Myocyte (in vitro differentiated cells): ENCODE measurements around the gene ZNF445. TPM values are rescaled to one million over a fixed set of nuclear protein-coding genes. Genes with fewer than 3 reads are reported as not detected.
"Not testable (repeated sequence)": the region's sequence is repeated elsewhere in the genome, so short reads cannot be mapped to it uniquely, and the experiment has no call there.

ENCODE experiments used
- DNase-seq: peaks from one replicate; pipeline ENCODE4 v3.0.0-alpha.2; 2012; ENCODE audit warnings: low read depth
- total RNA-seq: library from RNA; depleted of rRNA; stranded (reverse); fragments of >200 nt; gene quantifications from 2 replicates; pipeline ENCODE4 v1.2.3, GENCODE V29; 2014

The ZNF445 gene
- total RNA-seq, 1 donor from 2014 or later = 10.4 TPM

DNA sequence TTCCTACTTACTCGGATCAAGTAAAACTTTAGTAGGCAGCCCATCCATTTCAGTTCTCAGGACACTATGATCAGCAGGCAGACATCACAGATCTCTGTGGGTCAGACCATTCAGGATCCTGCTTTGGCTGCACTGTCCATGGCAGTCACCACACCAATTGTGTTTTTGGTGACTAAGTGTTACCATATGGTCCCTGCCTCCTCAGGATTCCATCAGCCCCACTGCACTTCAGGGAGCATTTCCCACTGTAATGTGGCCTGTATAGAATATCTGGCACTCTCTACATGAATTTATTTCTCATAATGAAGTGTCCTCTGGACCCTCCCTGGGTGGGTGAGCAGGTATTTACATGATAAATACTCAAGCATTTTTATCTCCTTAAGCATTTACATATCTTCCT, 41.3 kb downstream of the ZNF445 start:
- DNase-seq = no peak

DNA sequence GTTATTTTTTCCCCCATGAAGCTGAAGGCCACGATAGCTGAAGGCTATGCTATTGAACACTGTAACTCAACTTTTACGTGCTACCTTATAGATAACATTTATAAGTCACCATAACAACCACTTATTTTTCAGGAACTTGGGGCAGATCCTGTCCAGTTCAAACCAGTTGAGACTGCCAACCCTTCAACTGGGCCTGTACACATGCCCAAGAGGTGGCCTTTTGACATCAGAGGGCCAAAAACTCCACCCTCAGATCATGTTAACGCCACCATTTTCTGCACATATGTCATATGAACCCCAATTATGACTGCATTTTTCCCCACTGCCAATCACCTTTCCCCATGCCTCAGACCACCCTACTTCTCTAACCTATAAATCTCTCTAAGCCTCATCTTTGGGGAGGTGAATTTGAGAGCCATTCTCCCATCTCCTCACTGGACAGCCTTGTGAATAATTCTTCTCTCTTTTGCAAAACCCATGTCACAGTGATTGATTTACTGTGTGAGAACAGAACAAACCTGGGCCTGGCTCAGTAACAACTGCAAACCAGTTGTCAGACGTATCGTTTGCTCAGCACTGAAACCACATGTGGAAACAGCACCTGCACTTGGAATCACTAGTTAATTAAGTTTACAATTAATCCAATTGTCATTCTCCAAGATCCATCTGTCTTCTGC, 42.5 kb downstream of the ZNF445 start:
- no peak for DNase-seq

DNA sequence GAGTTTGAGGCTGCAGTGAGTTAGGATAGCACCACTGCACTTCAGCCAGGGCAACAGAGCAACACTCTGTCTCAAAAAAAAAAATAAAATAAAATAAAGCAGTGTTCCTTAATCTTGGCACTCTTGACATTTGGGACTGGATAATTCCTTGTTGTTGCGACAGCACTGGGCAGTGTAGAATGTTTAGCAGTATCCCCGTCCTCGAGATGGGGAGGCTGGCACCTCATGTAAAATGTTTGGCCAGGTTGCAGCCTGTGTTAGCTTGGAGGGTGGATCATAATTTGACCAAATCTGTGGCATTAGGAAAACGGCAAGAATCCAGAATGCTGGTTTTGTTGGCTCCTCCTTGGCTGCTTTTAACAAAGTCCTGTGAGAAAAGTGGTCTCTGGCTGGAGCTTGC, 47.0 kb downstream of the ZNF445 start:
- DNase-seq = no peak

DNA sequence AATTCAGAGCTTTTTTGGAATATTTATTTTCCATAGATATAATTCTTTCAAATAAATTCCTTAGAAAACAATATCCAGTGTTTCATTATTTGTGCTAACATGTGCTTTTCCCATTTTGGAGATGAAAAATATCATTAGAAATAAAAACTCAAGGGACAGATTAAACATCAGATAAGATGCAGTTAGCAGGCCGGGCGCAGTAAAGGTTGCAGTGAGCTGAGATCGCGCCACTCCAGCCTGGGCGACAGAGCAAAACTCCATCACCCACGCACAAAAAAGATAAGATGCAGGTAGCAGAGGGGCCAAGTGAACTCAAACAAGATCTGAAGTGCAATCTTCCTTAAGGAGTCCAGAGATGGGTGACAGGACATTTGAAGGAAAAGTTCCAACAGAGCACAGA, 48.0 kb downstream of the ZNF445 start:
- DNase-seq = no peak

DNA sequence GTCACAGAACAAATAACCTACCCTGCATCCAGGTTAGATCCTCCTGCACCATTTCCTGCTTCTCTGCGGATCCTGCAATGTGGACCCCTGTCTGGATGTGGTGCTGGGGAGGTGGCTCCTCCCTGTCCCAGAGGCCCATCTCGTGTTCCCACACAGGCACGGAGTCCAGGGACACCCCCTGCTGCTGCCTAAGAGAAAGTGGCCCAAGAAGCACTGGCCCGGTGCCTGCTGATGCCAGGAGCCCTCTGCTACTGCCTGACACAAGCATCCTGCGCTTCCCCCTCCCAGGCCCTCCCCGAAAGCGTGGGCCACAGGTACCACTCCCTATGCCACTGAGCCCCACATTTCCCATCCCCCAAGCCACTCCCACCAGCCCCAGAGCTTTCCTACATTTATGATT, 48.6 kb downstream of the ZNF445 start:
- no peak for DNase-seq

DNA sequence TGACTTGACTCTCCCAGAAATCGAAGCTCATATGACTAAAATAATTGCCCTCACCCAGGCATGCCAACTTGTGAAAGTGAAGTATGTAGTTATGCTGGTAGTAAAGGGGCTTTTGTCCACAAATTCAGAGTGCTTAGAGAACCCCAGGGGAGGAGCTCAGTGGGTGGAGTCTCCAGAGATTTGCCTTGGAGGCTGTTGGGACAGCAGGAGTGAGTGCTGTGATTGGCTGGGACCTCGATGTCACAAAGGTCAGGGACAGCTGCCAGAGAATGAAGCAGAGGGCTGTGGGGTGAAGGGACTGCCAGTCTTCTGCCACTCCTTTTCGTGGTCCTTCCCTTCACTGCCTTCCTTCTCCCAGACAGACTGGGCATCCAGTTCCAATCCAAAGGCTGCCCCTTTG, 49.8 kb downstream of the ZNF445 start:
- no peak for DNase-seq

DNA sequence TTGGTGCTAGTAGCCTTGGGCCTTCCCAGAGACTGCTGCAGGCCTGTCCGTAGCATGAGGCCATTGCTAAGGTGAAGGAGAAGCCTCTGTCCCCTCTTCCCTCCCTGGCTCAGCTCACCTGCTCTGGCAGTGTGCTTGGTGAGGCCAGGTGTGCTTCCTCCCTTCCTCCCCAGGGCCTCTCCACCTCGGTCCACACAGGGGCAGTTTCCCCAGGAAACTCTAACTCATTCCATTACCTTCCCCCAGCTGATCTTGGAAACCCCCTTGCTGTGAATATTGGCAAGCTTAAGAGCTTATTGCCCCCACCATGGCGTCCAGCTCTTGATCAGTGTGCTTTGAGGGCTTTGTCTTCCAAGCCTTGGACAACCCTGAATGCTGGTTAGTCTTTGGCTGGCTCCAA, 52.7 kb downstream of the ZNF445 start:
- no peak for DNase-seq

DNA sequence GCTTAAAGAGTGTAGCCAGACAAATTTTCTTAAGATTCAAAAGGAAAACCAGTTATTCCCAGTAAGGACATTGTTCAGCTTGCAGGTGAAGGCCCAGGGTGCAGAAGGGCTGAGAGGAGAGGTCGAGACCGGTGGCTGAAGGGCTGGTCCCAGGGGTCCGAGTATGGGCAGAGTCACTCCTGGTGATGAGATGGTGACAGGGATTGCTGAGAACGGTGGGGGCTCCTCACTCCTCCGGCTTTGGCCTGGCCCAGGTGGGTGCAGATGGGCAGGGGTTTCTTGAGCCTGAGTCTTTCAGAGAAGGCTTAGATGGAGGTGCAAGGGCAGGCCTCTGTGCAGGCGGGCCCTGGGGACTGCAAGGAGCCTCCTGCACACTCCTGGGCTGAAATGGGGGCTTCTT, 56.2 kb downstream of the ZNF445 start:
- no peak for DNase-seq

DNA sequence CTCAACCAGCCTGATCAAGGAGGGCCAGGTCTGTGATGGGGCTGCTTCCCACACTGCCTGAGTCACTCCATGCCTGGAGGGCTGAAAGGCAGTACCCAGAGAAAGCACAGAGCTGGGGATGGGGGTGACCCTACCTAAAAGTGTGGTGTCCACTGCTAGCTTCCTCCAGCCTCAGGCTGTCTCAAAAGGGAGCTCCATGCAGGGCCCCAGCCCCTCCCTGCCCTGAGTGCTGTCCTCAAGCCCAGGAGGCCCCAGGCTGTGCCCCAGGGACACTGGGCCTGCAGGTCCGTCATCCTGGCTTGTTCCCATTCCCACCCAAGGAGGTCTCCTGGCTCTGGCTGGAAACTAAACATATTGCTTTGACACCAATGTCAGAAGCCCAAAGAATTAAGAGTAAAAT, 56.8 kb downstream of the ZNF445 start:
- no peak for DNase-seq

DNA sequence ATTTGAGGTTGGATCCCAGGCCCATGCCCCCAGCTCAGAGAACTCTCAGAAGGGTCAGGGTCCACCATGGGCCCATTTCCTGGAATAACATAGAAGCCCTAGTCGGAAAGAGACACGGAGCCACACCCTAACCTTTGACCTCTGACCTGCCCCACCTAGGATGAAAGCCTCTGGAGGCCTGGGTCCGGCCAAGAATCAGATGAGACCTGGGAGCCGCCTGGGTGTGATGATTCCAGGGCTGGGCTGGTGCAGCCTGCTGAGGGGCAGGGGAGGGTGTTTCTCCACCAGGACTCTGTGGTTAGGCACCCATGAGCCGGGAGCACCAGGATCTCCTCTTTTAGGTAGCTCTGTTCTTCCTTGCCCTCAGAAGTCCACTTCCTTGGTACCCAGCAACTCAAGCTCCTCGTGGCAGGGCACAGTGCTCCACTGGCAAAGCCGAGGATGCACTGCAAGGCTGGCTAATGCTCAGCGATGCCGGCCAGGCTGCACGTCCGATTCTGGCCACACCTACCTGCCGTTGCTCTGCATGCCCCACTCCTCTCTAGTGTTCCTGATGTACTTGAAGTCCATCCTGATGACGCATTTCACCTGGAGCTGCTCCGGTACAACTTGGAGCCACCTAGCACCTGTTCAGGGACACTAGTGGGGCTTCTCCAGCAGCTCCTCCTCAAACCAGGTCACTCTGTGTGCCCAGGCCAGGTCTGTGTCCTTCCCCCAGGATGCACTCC, 57.4 kb downstream of the ZNF445 start:
- no peak for DNase-seq

DNA sequence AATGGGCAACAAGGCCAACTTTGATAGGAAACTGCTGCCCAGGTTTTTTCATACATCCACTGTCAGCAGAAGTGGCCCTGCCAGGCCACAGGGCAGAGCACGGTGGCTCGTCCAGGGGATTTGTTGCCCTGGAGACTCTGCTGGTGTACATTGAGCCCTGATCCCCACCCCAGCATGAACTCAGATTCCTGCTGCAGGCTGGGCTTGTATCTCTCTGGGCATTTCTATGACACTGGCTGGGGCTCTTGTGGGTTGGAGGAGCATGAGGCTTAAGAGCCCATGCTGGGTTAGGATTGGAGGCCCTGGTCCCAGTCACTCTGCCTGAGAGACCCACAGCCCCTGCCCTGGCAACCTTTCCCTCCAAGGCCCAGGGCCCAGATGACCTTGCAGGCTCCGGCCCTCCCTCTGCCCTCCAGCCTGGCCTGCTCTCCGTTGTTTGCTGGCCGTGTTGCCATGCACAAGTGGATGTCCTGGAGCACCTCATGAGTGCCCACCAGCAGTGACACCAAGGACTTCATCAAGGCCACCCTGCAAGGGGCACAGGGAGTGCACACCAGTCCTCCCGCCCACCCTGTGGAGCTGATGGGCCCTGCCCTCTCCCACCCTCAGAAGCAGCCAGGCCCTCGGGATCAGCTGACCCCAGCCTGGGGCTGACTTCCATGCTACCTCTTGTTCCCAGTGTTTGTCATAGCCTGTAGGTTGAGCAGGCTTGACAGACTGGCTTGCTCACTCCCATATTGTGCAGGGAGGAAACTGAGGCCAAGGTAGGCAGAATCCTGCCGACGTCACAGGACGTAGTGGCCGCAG, 58.2 kb downstream of the ZNF445 start:
- no peak for DNase-seq

DNA sequence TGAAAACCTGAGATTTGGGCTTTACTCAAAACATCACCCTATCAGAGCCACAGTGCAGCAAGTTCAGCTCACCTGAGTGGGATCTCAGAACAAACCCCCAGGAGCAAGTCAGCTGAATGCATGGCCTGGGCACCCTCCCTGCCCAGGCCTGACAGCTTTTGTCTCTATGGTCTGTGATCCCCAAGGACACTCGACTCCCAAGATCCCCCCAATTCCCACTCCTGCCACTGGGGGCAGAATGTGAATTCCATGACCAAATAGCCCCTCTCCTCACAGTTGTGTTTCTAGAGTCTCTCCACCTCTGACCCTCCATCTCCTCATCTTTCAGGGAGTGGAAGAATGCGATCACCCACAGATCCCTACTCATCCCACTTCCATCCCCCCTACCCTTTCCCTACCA, 58.9 kb downstream of the ZNF445 start:
- no peak for DNase-seq

DNA sequence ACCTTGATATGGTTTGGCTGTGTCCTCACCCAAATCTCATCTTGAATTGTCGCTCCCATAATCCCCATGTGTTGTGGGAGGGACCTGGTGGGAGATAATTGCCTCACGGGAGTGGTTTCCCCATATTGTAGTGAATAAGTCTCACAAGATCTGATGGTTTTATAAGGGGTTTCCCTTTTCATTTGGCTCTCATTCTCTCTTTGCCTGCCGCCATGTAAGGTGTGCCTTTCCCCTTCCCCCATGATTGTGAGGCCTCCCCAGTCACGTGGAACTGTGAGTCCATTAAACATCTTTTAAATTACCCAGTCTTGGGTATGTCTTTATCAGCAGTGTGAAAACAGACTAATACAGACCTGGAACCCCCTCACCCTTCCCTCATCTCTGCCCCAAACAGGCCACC, 59.4 kb downstream of the ZNF445 start:
- DNase-seq = not testable (repeated sequence)

DNA sequence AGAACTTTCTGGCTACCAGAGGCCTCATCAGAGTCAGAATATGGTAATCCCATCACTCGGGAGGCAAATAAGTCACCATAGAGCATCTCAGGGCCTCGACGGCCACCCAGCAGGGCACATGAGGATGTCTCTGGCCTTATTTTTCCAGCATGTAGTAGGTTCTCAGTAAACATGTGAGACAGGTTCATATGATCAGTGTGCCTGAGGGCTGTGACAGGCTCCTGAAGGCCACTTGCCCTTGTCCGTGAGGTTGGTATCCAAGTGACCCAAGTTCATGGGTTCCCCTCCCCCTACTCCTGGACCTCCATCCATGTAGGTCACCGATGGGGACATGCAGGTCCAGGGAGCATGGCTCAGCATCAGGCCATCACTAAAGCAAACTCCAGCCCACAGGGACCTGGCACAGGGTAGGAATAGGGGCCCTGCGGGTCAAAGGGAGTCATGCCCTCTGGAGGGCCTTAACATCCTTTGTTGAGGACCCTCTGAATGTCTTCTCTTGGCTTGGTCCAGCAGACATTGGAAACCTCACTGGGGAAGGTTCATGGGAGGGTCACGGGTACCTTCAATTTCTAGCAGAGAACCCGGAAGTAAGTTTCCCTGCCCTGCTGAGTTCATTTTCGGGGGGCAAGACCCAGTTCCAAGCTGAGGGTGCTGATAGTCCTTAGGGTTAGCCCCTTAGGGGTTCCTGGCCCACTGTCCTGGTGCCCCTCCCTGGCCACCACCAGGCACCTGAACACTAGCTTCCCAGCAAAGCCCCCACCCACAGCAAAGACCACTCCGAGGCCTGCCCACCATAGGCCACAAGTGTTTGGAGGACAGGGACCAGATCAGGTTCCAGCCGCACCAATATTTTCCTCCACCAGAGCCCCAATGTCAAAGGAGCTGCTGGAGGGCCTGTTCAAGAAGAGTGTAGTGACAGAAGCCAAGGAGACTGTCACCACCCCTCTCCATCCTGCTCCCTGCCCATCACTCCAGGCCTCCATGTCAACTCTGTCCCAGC, 61.1 kb downstream of the ZNF445 start:
- DNase-seq = no peak

DNA sequence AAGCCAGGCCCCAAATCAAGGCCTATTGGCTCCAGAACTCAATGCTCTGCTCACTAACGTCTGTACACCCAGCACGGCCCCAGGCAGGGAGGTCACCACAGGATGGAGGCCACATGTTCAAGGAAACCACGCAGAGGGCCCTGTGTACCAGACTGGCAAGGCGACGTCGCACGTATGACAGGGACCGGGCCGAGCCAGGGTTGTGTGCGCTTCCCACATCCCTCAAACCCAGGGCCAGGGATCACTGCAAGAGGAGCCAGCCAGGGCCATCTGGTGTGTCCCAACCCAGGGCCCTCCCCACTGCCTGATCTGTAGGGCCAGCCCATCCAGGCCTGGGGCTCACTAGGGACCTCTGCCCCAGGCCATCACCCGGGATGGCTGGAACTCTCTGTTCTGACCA, 62.0 kb downstream of the ZNF445 start:
- DNase-seq = no peak

DNA sequence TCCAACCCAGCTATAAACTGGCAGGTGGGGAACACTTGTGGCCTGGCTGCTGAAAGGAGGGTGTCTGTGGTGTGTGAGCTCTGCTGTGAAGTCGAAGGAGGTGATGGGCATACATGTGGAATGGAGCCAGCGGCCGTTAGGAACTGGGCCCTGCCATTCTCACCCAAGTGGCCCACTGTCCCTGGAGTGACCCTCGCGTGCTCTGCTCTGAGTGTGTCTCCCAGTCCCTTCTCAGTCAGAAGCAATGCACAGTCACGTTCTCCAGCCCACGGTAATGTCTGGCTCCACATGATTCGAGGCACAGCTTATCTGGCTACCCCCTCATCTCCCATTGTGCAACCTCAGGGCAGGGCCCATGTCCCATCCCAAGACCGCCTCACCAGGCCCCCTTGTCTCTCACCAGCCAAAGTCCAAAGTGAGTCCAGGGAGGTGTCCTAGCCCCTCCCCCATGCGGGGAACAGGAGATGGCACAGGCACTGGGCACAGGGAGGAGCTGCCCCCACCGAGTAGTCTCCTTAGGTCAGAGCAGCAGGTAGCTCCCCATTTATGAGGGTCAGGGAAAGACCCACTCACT, 62.9 kb downstream of the ZNF445 start:
- DNase-seq = no peak

DNA sequence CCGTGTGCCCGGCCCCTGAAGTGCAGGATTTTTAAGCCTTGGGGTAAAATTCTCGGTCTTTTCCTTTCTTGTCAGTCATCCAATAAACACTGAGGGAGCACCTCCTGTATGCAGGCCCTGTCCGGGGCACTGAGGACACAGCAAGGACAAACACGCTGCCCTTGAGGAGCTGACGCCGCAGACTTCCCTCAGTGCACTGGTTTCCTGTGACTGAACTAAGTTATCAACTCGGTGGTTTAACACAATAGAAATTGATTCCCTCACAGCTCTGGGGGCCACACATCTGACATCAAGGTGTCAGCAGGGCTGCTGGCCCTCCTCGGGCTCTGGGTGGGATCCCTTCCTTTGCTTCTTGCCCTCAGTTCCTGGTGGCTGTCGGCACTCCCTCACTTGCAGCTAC, 65.1 kb downstream of the ZNF445 start:
- DNase-seq = no peak

DNA sequence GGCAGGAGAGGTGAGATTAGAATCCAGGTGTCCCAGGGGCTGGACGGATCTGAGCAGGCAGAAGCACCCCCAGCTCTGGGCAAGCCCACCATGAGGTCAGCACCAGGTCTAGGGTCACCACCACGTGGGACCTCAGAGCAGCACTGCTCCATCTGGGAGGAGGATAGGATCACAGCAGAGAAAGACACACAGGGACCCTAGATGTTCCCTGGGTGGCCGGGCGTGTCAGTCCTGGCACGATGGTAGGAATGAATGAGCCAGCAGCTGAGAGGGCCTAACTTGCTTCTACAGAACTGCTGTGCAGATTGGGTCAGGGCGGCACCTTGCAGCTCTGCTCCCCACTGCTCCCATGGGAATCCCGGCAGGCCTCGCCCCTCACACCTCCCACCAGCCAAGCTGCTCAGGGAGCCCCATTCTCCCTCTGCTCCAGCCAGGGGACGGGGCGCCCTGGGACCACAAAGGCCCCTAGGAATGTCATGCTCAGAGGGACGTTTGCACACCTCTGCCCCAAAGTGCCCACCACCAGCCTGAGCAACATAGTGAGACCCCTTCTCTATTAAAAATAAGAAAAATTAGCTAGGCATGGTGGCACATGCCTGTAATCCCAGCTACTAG, 66.3 kb downstream of the ZNF445 start:
- DNase-seq = no peak

DNA sequence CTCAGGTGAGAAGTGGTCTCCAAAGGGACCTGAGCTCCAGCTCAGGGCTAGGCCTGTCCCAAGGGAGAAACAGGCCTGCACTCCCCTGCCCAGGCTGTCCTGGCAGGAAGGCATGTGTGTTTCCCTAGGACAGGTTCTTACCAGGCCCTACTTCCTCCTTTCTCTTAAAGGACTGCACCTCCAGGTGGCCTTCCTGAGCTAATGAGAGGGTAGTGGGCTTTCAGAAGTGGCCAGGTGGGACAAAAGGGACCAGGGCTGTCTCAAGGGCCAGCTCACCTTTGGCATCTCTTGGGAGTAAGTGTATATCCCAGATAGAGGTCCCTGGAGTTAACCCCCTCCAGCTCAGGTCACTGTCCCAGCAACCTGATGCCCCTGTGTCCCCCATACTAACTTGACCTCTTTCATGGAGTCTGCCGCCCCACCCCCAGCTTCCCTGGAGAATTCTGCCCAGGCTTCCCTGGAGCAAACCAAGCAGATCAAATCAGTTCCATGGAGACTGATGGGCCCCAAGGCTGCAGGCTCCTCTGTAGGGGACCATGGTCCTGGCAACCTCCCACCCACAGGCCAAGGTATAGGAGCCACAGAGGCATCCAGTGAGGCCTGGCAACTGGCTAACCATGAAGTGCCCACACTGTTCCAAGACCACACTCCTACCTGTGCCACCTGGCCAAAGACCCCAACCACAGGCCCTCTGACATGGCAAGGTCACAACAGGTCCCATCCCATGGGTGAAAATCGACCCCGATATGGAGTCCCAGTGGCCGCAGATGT, 67.6 kb downstream of the ZNF445 start:
- no peak for DNase-seq

DNA sequence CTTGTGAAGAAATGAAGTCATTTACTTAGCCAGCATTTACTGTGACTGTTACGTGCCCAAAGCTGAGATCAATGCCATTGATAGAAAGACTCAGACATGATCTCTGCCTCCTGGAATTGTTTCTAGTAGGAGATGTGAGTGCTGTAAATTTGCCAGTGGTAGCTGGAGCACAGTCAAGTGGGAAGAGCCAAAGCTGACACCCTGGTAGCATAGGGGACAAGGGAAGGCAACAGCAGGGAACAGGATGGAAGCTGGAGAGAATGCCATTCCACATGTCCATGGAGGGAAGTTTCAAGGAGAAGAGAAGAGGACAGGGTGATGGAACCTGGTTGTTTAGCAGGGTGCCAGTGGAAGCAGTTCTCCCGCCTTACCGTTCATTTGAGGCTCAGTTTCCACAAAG, 74.9 kb downstream of the ZNF445 start:
- DNase-seq = no peak
